ENCODE measurements around the gene CFAP52. TPM values are rescaled to one million over a fixed set of nuclear protein-coding genes. Genes with fewer than 3 reads are reported as not detected.

Gene CFAP52
- total and polyA plus RNA-seq, 7 donors: 0.03 to 0.99 TPM; not detected in 5

DNA sequence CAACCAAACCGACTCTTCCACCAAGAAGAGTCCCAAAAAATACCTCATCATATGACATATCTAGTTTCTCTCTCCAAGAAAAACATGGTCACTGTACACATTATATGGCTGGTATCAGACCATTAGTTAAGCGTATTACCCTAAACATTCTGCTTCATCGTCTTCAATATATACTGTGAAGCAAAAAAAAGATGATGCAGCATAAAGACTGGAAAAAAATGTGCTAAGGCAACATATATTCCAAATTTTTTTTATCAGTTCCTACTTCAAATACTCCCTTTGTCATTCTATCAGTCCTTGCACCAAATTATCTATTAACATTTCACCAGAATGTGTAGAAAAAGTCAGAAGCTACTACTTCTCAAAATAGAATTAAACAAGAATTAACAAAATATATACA is 43.7 kb upstream of the CFAP52 start:
- no peaks in the 10 kb centered on the region for H3K9me3 ChIP-seq
- H3K27ac ChIP-seq: no peak overlapping the region
- TF ChIP-seq POLR2A (IDR thresholded peaks at IDR 0.05): no peak
- no peak for TF ChIP-seq EP300 (IDR thresholded peaks at IDR 0.05)
- no peak for TF ChIP-seq POLR2AphosphoS5 (IDR thresholded peaks at IDR 0.05)
- TF ChIP-seq, protein P1, sequence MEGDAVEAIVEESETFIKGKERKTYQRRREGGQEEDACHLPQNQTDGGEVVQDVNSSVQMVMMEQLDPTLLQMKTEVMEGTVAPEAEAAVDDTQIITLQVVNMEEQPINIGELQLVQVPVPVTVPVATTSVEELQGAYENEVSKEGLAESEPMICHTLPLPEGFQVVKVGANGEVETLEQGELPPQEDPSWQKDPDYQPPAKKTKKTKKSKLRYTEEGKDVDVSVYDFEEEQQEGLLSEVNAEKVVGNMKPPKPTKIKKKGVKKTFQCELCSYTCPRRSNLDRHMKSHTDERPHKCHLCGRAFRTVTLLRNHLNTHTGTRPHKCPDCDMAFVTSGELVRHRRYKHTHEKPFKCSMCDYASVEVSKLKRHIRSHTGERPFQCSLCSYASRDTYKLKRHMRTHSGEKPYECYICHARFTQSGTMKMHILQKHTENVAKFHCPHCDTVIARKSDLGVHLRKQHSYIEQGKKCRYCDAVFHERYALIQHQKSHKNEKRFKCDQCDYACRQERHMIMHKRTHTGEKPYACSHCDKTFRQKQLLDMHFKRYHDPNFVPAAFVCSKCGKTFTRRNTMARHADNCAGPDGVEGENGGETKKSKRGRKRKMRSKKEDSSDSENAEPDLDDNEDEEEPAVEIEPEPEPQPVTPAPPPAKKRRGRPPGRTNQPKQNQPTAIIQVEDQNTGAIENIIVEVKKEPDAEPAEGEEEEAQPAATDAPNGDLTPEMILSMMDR (IDR thresholded peaks at IDR 0.05): no peak
- no peak overlapping the region for H3K4me3 ChIP-seq
- DNase-seq: no peak
- no peaks in the 10 kb centered on the region for H3K4me1 ChIP-seq
- intact Hi-C loops (cut with DNase I): no loop called here
- H3K36me3 ChIP-seq: no peaks in the 10 kb centered on the region
- 94 to 97% methylated on average over 3 of the region's 3 CpGs for WGBS, 2 donors
- H3K27me3 ChIP-seq: no peaks in the 10 kb centered on the region

DNA sequence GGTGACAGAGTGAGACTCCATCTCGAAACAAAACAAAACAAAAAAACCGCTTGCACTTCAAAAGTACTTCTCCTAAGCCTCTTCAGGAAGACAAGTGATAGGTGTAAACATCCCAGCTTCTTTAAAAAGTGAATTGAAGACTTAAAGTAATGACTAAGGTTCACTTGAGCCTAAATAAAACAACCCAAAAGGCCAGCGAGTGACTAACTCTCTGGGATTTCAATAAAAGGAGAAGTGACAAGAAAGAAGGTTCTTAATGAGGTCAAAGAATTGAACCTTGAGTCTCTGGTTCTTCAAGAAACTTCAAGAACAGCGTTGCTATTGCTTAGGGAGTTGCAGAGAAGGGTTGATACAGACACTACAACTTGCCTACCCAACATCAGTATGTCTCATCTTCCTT is 43.0 kb upstream of the CFAP52 start:
- H3K4me1 ChIP-seq: no peaks in the 10 kb centered on the region
- H3K36me3 ChIP-seq: no peaks in the 10 kb centered on the region
- H3K27me3 ChIP-seq: no peaks in the 10 kb centered on the region
- 88% methylated on average over 4 of the region's 4 CpGs for WGBS, 2 donors
- no peaks in the 10 kb centered on the region for H3K9me3 ChIP-seq
- no peak overlapping the region for H3K27ac ChIP-seq
- no peak overlapping the region for H3K4me3 ChIP-seq
- TF ChIP-seq POLR2A (IDR thresholded peaks at IDR 0.05) (no peak), POLR2AphosphoS5 (IDR thresholded peaks at IDR 0.05) (no peak), EP300 (IDR thresholded peaks at IDR 0.05) (no peak)
- TF ChIP-seq, protein P1 (IDR thresholded peaks at IDR 0.05): no peak
- no peak for DNase-seq
- intact Hi-C loops (cut with DNase I): no loop called here

DNA sequence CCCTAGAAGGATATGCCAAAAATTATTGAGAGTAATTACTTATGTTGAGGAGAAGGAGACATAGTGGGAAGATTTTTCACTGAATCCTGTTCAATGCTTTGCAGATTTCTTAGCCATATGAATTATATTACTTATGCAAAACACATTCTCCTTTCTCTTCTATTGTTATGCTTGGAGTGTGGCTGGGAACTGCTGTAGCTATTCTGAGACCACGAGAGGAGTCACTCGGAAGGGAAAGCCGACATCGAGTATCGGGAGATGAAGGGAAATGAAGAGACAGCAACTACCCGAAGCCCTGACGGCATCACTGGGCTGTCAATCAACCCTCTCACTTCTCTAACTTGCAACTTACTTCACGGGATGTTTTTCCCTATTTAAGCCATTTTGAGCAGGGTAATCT is 40.4 kb upstream of the CFAP52 start:
- TF ChIP-seq EP300 (IDR thresholded peaks at IDR 0.05) (no peak), POLR2A (IDR thresholded peaks at IDR 0.05) (no peak), POLR2AphosphoS5 (IDR thresholded peaks at IDR 0.05) (no peak)
- TF ChIP-seq, protein P1 (IDR thresholded peaks at IDR 0.05): no peak
- no peak overlapping the region for H3K27ac ChIP-seq
- peaks cover 0 to 8% (median 4%) of the 10 kb centered on the region in 4 donors for H3K36me3 ChIP-seq
- no peak overlapping the region for H3K4me3 ChIP-seq
- no peaks in the 10 kb centered on the region for H3K9me3 ChIP-seq
- no peaks in the 10 kb centered on the region for H3K27me3 ChIP-seq
- WGBS, 2 donors: 89 to 95% methylated on average over 8 of the region's 8 CpGs
- no peak for DNase-seq
- intact Hi-C loops (cut with DNase I): no loop called here
- no peaks in the 10 kb centered on the region for H3K4me1 ChIP-seq

DNA sequence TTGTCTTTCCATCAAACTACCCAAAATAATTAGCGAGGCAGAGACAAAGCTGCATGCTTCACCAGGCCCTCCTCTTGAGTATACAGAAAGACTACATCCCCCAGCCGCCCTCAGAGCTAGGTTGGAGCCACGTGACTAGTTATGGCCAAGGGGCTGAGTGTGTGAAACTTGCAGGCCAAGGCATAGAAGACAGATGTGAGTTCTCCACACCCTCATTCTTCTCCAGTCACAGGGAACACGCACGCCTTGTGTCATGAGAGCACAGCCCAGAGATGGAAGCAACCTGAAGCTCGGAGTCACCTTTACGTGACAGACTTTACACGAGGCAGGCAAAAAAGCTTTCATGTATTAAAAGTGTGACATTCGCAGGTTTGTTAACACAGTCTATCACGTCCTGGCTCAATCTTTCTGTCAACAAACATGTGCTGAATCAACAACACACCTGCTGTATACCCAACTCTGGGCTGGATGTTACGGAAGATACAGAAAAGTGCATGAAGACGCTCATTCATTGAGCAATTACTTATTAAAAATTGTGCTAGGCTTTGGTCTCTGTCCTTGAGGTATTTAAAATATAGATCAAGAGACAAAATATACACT is 39.2 kb upstream of the CFAP52 start:
- intact Hi-C loops (cut with DNase I): no loop called here
- WGBS, 2 donors: 85 to 93% methylated on average over 12 of the region's 12 CpGs
- no peaks in the 10 kb centered on the region for H3K4me1 ChIP-seq
- peaks cover 0 to 8% (median 4%) of the 10 kb centered on the region in 4 donors for H3K36me3 ChIP-seq
- H3K9me3 ChIP-seq: no peaks in the 10 kb centered on the region
- H3K27ac ChIP-seq: no peak overlapping the region
- TF ChIP-seq, protein P1 (IDR thresholded peaks at IDR 0.05): no peak
- TF ChIP-seq POLR2AphosphoS5 (IDR thresholded peaks at IDR 0.05): no peak
- no peak for TF ChIP-seq POLR2A (IDR thresholded peaks at IDR 0.05)
- DNase-seq: no peak
- H3K27me3 ChIP-seq: no peaks in the 10 kb centered on the region
- no peak overlapping the region for H3K4me3 ChIP-seq

DNA sequence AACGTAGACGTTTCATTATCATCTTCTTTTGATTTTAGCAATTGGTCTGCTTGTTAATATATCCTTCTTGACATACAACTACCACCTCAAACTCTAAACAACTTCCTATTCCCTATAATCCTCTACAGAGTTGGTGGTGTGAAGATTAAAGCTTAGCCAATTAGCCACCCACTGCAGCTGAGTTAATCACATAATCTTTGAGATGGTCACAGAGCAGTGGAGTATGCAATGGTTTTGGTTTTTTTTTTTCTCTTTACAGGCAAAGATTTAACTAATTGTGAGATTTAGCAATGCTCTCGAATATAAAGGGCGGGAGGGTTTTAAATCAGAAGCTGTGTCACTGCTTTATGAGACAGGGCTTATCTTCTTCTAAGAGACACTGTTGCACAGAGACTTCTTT is 37.8 kb upstream of the CFAP52 start:
- no peak for DNase-seq

More for the DNA sequence above, 37.8 kb upstream of the CFAP52 start:
- Histone ChIP-seq H3K27ac (no peak overlapping the region), H3K36me3 (peaks cover 0 to 8% (median 4%) of the 10 kb centered on the region in 4 donors), H3K9me3 (no peaks in the 10 kb centered on the region), H3K4me3 (no peak overlapping the region), H3K27me3 (no peaks in the 10 kb centered on the region), H3K4me1 (no peaks in the 10 kb centered on the region)
- WGBS, 2 donors: 78 to 90% methylated on average over 4 of the region's 4 CpGs
- intact Hi-C loops (cut with DNase I): no loop called here
- no peak for TF ChIP-seq POLR2A (IDR thresholded peaks at IDR 0.05)
- no peak for TF ChIP-seq EP300 (IDR thresholded peaks at IDR 0.05)
- TF ChIP-seq, protein P1 (IDR thresholded peaks at IDR 0.05): no peak
- TF ChIP-seq POLR2AphosphoS5 (IDR thresholded peaks at IDR 0.05): no peak

All from sigmoid colon (tissue), 7 donors.